Stromal cell of bone marrow (primary cell): ENCODE measurements around the gene LSAMP.

Source experiments
- DNase-seq: peaks from one replicate; pipeline ENCODE4 v3.0.0-alpha.2; 2012; ENCODE audit warnings: low read depth

The LSAMP gene

DNA sequence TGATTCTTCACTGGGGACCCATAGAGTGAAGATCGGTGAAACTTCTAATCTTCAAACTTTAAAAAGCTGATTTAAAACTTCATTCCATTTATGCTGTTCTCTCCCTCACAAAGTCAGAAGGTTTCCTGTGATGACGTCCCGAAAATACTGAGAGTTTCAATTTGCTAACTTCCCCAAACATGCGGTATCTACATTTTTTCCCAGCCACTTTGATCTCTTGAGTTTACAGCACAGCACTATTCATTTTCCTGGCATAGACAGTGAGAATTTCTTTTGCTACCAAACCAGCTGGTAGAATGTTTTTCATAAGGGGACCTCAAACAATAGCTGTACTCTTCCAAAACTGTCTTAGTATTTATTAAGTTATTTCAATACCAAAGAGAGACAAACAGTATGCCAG is 156.8 kb downstream of the LSAMP start:
- DNase-seq, result no peak

- no peak for DNase-seq
Observed at GRCh38 chr3:116285781-116286421, 159.4 kb downstream of the LSAMP start.

GRCh38 chr3:116281313-116282143 is 163.8 kb downstream of the LSAMP start:
- no peak for DNase-seq

DNA sequence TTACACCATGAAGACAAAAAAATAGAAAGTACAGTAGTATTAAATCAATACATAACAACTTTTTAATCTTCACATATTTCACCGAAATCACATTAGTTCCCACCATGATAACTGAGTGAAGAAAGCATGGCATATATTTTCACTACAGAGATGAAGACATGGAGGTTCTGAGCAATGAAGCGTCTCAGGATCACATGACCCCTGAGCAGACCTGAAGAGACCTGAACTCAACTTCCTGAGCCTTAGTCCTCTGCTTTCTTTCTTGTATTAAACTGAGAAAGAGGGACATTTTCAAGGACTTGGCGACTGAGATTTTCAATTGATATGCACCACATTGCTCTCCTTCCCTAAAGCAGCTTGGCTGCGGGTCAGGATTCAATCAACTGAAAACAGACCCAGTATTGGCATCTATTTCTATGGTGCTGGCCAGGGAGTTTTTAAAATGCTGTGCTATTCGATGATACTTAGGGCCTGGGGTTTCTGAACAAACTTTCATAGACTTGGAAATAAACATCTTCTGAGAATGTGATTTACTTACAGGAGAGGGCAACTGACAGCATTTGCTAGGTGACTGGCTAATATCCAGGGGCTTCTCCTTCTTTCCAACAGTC is 165.1 kb downstream of the LSAMP start:
- no peak for DNase-seq

DNA sequence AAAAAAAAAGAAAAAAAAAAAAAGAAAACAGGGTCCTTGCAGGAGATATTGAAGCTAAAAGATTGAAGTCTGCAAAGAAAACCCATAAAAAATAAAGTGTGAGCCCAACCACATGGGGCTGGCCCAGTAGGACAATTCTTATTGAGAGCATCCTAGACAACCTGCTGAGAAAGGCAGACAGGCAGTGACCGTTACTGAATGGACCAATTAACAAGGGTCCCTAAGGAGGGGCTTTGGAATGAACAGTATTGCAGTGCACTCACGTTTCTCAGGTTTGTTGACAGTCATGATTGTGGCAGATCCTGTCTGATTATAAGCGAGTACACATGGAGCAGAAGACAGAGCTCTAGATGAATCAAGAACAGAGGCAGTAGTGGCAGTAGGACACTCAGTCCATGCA is 168.6 kb downstream of the LSAMP start:
- DNase-seq, result no peak

DNA sequence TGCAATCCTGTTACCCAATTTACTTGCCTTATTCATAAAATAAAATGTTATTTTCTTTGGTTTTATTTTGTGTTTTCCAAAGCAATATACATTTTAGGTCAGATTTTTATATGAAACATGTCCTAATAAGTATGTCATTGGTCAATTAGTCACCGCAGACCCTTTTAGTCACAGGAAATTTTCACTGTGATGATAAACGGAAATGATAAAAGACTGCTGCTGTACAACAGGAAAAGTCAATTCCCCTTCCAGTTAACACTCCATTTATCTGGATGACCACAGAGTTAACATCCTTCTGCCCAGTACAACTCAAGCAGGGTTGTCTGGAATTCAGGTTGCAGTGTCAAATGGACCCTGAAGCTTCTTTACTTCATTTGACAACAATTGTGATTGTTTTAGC is 175.2 kb downstream of the LSAMP start:
- DNase-seq, result no peak

DNA sequence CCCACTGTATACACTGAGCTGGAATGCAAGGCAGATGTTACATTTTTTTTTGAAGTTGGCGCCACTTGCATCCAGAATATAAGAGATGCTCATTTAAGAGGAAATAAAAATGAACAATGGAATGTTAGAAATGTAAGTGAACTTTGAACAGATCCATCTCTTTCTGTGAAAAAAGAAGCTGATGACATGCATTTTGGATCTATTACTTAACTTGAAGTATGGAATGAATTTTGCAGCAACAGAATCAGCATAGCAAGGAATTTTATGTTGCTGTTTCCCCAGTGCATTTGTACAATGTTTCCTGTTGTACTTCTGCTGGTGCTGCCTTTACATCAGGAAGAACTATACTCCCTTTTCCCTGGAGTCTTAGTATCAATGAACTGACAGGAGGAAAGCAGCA is 178.2 kb downstream of the LSAMP start:
- no peak for DNase-seq

DNA sequence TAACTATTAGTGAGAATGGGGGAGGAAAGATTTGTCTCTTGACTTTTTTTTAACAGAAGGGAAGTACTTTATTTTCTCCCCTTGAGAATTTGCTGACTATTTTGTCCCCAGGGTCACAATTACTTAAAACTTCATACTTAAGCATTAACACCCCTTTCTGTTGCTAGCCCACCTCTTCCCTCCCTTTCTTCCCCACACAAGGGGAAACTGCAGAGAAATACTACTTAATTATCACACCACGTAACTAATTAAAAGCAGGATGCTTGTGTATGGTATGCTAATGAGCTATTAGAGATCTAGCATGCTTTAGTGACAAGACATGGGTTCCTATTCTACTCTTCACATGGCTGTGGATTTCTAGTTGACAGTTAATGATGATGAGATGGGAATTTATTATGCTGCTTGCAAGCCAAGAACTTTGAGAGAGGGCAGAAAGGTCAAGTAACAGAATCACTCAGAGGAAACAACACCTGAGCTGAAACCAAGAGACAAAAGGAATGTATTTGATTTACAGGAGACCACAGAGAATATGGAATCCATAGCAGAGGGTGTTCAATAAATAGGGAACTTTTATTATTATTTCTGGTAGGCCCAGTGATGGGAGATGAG is 179.2 kb downstream of the LSAMP start:
- no peak for DNase-seq

- DNase-seq, result no peak
Observed at GRCh38 chr3:116265320-116265695, 180.0 kb downstream of the LSAMP start.

- DNase-seq, result no peak
Observed at GRCh38 chr3:116264546-116265319, 180.6 kb downstream of the LSAMP start.

- DNase-seq, result no peak
Observed at GRCh38 chr3:116263842-116264545, 181.3 kb downstream of the LSAMP start.

DNA sequence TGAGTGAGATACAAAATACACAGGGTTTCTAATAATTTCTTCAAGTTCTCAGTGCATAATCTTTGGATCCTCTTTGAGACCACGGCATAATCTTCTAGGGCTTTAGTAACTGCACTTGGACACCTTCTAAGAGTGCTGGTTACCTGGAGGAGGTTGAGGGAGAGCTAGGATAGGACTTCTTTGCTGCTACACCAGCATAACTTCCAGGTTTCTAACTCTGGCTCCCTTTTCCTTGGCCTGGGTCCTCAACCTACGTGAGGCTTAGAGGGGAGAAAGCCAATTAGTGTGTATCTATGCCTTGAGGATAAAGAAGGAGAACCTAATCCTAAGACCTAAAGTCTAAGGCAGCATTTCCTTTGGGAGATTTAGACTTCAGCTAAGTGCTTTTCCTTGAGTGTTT is 184.8 kb downstream of the LSAMP start:
- DNase-seq, result no peak

GRCh38 chr3:116259984-116260383 is 185.3 kb downstream of the LSAMP start:
- no peak for DNase-seq

DNA sequence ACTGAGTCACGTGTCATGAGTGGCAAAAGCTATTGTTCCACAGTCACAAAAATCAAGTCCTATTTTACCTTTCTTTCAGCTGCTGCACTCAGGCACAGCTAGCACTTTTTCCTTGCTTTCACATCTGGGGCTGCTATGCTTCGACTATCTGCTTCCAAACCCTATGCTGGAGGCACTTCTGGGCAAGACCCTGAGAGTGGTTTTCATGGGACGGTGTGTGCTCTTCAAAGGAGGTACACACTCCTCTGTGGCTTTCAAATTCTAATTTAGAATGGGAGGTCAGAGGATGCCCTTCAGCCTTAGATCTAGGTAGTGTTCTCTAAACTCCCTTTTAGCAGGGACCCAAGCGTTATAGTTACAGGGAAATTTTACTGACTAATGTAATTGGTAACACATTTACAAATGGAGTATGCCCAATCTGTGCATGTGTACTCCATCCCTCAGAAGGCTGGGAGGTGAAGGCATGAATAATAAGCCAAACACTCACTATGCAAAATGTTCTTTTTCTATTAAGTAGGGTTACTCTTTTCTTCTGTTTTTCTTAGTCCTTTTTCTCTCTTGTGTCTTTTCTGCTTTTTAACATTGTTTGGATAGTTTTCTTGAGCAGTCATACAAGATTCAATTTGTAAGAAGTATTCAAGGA is 188.3 kb downstream of the LSAMP start:
- DNase-seq, result no peak

GRCh38 chr3:116254541-116254940 is 190.7 kb downstream of the LSAMP start:
- DNase-seq, result peak; percentile 33

- no peak for DNase-seq
Observed at GRCh38 chr3:116253511-116253910, 191.8 kb downstream of the LSAMP start.

GRCh38 chr3:116247605-116248004 is 197.7 kb downstream of the LSAMP start:
- no peak for DNase-seq

DNA sequence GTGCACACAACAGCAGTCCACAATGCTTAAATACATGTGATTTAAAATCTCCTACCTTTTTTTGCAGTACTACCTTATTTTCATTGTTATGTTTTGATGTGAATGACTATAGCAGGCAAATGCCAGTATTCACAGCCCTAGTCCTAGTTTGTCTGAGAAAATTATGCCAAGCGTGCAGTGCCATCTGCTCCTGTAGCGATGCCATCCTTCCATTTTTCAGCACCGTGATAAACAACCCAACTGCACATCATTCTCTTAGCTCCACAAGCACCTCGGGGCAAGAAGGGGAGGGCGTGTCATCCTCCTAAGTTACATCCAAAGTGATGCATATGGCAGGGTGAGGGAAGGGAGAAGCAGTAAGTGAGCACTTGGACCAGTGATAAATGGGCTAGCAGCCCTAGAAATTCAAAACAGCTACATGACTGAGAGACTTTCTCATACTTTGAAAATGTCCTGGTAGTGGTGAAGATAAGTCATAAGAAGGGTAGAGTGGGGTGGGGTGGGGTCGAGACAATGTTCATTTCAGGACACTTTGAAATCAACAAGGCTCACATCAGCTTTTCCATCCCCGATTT is 198.8 kb downstream of the LSAMP start:
- no peak for DNase-seq

DNA sequence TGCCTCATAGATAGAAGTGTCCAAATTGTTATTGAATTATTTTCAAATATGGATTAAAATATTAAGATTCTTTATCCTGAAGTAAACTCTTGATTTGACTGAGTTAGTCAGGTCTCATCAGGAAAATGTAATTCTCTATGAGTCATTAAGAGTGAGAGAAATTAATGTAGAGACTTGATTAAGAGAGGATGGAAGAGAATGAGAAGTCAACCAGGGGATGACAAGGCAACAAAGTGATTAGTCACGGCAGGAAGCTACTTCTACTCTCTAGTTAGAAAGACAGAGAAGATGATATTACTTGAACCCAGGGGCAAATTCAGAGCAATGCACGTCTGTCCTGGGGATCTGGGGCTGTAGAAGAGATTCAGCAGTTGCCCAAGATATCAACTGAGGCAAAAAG is 202.5 kb downstream of the LSAMP start:
- DNase-seq, result no peak

- DNase-seq, result no peak
Observed at GRCh38 chr3:116241677-116242076, 203.6 kb downstream of the LSAMP start.

DNA sequence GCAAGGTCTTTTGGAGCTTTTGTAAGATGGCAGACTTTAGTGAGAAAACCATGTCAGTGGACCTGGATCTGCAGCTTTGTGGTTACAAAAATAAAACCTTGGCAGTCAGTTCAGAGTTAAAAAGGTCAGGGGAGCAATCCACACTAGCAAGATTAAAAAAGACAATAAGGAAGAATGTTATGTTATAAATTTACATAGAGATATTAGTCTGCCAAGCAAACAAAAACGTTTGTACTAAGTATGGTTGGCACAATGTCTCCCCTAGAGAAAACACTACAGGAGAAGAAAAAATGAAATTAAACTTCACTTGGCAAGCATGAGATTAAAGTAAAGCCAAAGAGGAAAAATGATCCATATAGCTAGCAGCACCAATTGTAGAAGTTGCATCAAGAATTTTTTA is 205.0 kb downstream of the LSAMP start:
- DNase-seq, result no peak
